ENCODE measurements around the gene ACYP2. TPM values are rescaled to one million over a fixed set of nuclear protein-coding genes. Genes with fewer than 3 reads are reported as not detected.
"Not testable (repeated sequence)": the region's sequence is repeated elsewhere in the genome, so short reads cannot be mapped to it uniquely, and the experiment has no call there.

The ACYP2 gene
- total RNA-seq, 1 donor from 2014 or later = 28.7 TPM

- DNase-seq (ENCODE audit: low spot score) = no peak
Measured at GRCh38 chr2:54318821-54319220, 203.4 kb downstream of the ACYP2 start.

DNA sequence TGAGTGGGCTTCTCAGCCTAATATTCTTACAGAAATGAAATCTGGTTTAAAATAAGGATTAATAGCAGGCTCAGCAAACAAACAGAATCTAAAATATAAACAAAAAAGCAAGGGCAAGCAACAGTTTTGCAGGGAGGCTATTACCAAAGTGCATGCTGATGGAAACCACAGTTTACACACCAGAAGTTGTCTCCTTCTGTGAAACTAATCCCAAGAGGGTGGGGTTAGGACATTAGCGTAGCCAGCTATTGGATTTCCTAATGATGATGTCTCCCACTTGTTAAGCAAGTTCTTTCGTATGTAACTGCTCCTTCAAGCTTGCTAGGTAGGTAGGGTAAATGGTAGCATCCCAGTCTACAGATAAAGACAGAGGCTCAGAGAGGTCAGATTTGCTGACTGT is 205.6 kb downstream of the ACYP2 start:
- no peak for DNase-seq (ENCODE audit: low spot score)

- not testable (repeated sequence) for DNase-seq (ENCODE audit: low spot score)
Measured at GRCh38 chr2:54324517-54324916, 209.1 kb downstream of the ACYP2 start.

- no peak for DNase-seq (ENCODE audit: low spot score)
Measured at GRCh38 chr2:54325148-54325547, 209.7 kb downstream of the ACYP2 start.

DNA sequence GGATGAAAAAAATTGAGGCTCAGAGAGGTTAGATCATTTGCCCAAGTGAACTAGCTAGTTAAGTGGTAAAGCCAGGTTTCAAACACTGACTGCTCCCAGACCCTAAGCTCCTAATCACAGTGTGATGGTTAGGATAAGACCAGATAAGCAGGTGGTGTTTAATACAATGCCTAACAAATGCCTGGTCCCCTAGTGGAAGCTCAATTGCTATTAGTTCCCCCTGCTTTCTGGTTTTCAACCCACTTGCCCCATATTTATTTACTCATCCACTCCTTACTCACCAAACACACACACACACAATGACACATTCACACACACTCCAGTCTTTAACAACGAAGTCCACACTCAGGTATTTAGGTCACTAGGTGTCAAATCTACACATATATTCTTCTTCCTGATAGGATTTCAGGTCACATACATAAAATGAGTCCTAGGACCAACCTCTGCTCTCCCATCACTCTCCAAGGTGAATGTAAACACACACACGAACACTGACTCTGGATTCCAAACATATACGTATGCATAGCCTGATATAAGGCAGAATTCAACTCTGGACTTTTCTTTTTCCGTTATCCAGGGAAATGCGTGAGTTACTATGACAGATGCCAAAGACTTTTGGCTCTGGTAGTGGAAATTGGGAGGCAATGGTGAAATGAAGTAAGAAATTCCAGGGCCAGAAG is 214.2 kb downstream of the ACYP2 start:
- no peak for DNase-seq (ENCODE audit: low spot score)

GRCh38 chr2:54330162-54330925 is 214.9 kb downstream of the ACYP2 start:
- DNase-seq (ENCODE audit: low spot score) = peak; percentile 96

GRCh38 chr2:54330926-54331835 is 215.8 kb downstream of the ACYP2 start:
- DNase-seq (ENCODE audit: low spot score) = no peak

DNA sequence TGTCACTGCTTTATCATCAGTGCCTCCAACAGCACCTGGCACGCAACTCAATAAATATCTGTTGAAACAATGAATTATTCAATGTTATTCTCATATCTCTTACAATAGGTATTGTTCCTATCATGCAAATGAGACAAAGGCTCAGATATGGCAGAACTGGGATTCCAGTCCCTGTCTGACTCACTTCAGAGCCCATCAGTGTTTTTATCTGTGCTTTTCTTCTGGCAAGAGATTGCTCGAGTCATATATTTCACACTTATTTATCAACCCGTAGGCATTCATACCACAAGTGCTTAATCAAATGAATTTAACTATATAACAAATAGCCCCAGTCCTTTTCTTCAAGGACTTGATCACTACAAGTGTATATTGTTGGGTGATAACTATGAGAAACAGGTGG is 217.0 kb downstream of the ACYP2 start:
- no peak for DNase-seq (ENCODE audit: low spot score)

DNA sequence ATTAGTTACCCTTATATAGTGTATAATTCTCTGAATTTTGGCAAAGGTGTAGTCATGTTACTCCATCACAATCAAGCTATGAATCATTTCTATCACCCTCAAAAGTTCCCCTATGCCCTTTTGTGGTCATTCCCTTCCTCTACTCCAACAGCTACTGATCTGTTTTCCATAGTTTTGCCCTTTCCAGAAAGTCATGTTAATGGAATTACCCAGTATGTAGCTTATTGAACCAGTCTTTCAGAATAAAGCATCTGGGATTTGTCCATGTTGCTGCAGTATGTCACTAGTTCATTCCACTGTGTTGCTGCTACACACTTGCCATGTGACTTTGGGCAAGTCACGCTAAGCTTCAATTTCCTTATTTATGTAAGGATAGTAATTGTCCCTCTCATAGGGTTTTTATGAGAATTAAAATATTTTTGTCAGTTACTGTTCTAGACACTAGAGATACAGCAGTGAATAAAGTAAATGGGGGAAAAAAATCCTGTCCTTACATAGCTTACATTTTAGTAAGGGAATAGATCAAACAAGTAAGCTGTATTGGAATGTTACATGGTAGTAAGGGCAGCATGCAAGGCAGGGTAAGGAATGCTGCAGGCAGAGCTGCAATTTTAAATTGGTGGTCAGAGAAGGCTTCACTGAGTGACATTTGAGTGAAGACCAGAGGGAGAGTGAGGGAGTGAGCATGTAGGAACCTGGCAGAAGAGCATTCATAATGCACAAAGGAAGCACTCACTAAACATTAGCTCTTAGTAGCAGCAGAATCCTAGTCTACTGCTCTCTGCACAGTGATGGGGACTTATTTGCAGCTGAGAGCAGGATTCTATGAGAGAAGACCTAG is 220.9 kb downstream of the ACYP2 start:
- DNase-seq (ENCODE audit: low spot score) = no peak

GRCh38 chr2:54336977-54337255 is 221.5 kb downstream of the ACYP2 start:
- no peak for DNase-seq (ENCODE audit: low spot score)

- no peak for DNase-seq (ENCODE audit: low spot score)
Measured at GRCh38 chr2:54341656-54342055, 226.2 kb downstream of the ACYP2 start.

GRCh38 chr2:54342603-54343002 is 227.2 kb downstream of the ACYP2 start:
- no peak for DNase-seq (ENCODE audit: low spot score)

GRCh38 chr2:54347622-54348021 is 232.2 kb downstream of the ACYP2 start:
- DNase-seq (ENCODE audit: low spot score) = no peak

DNA sequence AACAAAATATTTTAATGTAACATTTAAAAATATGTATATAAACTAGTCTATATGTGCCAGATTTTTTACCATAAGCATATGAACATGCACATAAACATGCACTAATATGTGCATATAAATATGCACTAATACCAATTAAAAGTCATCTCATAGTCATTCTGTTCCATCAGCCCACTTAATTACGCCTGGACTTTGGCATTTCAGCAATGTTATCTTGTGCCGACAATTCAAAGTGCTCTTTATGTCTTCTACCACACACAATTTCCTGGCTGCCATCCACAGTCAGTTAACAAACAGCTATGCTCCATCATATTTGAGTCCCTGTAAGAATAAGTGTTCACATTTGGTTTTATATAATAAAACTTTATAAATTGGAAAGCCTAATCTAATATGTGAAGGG is 233.2 kb downstream of the ACYP2 start:
- no peak for DNase-seq (ENCODE audit: low spot score)

GRCh38 chr2:54350426-54350825 is 235.0 kb downstream of the ACYP2 start:
- DNase-seq (ENCODE audit: low spot score) = no peak

DNA sequence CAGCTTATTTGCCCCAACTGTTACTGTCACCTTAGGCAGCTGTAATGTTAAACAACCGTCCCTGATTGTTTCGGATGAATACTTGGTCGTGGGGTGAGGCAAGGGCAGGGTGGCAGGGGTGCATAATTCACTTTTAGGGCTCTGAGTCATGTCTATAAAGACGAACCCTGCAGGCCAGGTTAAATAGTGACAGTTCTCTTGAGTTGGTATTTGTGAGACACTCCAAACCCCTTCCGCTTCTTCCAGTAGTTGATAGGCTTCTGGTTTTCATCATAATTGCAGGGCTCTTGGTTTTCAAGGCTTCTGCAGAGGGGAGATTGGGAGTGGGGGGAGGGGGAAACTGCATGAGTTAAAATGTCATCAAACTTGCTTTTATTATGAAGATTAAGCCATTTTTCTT is 237.8 kb downstream of the ACYP2 start:
- no peak for DNase-seq (ENCODE audit: low spot score)

Other genes starting within 250 kb of the ACYP2 start
- 55.0 TPM for gene PSME4, start 144.6 kb upstream of the ACYP2 start, total RNA-seq
- gene TSPYL6, start 140.6 kb downstream of the ACYP2 start, total RNA-seq = not detected

Measured in mucosa of gallbladder (tissue), 1 donor.